WTC11 (cell line): ENCODE data around the gene TMCC2.

Experiments
- E2F5 ChIP-seq: sonication (generic); formaldehyde crosslinking; IDR thresholded peaks from 2 replicates; pipeline ENCODE4 v1.8.1; 2022; ENCODE audit warnings: mild to moderate bottlenecking, moderate library complexity, missing genetic modification reagents
- HMGXB4 ChIP-seq: sonication (generic); formaldehyde crosslinking; IDR thresholded peaks from 2 replicates; pipeline ENCODE4 v1.8.1; 2023; ENCODE audit warnings: mild to moderate bottlenecking, moderate library complexity, missing genetic modification reagents
- RELA ChIP-seq: sonication (generic); formaldehyde crosslinking; IDR thresholded peaks from 2 replicates; pipeline ENCODE4 v1.8.1; 2022; ENCODE audit warnings: missing genetic modification reagents, mild to moderate bottlenecking, borderline replicate concordance
- ZNF232 ChIP-seq: sonication (generic); formaldehyde crosslinking; IDR thresholded peaks from 2 replicates; pipeline ENCODE4 v1.8.0; 2022; ENCODE audit warnings: mild to moderate bottlenecking, missing genetic modification reagents
- TF ChIP-seq, protein P1 (sequence below): fragments of 200-600 bp; IDR thresholded peaks from 2 replicates; pipeline ENCODE4 v1.8.0; 2022; ENCODE audit warnings: antibody characterized with exemption

DNA sequence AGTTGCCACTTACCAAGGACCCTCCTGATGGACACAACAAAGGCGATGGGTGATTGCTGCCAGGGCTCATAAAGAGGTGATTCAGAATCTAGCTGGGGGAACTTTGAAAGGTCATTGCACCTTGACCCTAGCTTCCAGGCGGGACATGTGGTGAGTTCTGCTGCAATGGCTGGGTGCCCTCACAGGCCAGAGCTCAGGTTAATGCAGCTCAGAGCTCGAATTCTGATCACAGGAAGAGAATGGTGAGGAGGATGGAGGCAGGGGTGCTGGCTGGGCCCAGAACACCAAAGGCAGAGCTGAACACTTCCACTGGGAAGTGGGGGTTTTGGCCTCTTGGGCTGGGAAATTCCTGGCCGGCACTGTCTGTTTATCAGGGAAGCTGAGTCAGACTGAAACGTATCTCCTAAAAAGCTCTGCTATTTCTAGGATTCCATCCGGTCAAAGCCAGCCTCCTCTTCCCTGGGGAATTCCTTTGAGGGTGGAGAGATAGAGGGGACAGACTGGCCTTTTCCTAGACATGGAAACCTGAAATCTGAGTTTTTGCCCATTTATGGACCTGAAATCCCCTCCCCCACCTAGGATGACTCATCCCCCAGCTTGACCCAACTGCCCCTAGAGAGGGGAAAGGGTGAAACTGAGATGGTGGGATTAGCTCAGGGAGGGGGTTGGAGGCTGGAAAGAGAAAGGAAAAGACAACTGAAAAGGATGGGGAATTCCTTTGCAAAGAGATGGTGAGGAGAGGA is 66.6 kb downstream of the TMCC2 start:
- TF ChIP-seq HMGXB4 (CRISPR knock-in tag) (no peak), RELA (CRISPR knock-in tag) (no peak), E2F5 (no peak), ZNF232 (CRISPR knock-in tag) (0 out of 2 replicates have a peak, but pooled peaks have one; percentile 29)
- TF ChIP-seq, protein P1, sequence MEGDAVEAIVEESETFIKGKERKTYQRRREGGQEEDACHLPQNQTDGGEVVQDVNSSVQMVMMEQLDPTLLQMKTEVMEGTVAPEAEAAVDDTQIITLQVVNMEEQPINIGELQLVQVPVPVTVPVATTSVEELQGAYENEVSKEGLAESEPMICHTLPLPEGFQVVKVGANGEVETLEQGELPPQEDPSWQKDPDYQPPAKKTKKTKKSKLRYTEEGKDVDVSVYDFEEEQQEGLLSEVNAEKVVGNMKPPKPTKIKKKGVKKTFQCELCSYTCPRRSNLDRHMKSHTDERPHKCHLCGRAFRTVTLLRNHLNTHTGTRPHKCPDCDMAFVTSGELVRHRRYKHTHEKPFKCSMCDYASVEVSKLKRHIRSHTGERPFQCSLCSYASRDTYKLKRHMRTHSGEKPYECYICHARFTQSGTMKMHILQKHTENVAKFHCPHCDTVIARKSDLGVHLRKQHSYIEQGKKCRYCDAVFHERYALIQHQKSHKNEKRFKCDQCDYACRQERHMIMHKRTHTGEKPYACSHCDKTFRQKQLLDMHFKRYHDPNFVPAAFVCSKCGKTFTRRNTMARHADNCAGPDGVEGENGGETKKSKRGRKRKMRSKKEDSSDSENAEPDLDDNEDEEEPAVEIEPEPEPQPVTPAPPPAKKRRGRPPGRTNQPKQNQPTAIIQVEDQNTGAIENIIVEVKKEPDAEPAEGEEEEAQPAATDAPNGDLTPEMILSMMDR: no peak
